COLO829 (cell line): Measurements from ENCODE around the gene CBFA2T3.
"Not testable (repeated sequence)": the region's sequence is repeated elsewhere in the genome, so short reads cannot be mapped to it uniquely, and the experiment has no call there.

Experiments used
- DNase-seq: peaks from one replicate; pipeline ENCODE4 v3.0.0; 2012; ENCODE audit warnings: low spot score

CBFA2T3 gene

DNA sequence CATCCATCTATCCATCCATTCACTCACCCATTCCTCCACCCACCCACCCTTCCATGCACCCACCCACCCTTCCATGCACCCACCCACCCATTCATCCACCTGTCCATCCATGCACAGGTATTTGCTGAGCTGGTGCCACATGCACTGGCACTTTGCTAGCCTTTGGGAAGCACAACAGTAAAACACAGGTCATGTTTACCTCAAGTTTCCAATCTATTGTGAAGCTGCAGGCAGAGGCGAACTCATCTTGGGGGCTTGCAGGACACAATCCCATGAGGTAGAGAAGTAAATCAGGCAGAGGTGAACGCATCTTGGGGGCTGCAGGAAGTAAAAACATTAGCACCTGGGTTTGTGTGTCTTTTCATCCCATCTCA lies 35.6 kb upstream of the CBFA2T3 start:
- DNase-seq, result no peak

DNA sequence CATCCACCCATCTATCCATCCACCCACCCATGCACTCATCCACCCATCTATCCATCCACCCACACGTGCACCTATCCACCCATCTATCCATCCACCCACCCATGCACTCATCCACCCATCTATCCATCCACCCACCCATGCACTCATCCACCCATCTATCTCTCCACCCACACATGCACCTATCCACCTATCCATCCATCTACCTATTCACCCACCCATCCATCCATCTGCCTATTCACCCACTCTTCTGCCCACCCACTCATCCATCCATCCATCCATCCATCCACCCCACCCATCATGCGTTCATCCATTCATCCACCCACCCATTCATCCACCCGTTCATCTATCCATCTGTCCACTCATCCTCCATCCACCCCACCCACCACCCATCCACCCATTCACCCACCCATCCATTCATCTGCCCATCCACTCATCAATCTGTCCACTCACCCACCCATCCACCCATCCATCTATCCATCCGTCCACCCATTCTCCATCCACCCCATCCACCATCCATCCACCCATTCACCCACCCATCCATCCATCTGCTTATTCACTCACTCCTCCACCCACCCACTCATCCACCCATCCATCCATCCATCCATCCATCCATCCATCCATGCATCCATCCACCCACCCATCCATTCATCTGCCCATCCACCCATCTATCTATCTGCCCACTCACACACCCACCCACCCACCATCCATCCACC lies 35.1 kb upstream of the CBFA2T3 start:
- no peak for DNase-seq

DNA sequence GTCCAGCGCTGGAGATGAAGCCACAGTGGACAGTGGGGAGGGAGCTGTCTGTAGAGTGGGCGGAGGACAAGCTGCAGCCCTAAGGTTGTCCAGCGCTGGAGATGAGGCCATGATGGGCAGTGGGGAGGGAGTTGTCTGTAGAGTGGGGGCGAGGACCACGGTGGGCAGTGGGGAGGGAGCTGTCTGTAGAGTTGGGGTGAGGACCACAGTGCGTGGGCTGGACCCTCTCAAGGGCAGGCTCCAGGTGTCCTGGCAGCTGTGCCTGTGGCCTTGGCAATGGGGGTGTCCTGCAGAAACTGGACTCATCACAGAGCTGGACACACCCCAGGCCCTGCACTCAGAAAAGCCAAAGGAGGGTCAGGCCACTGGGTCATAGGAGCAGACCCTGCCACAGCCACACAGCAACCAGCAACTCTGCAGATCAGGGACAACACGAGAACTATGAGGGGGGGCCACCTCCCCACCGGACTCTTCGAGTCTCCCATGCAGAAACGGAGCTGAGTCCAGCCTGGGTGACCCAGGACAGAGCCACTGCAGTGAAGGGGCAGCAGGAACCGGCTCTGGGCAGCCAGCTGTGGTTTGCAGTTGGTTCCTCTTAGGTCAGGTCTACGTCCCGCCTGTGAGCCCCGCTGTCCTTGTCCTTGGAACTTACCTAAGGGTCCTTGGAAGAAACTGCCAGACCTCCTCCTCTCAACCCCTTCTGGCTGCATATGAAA lies 33.4 kb upstream of the CBFA2T3 start:
- DNase-seq, result no peak

DNA sequence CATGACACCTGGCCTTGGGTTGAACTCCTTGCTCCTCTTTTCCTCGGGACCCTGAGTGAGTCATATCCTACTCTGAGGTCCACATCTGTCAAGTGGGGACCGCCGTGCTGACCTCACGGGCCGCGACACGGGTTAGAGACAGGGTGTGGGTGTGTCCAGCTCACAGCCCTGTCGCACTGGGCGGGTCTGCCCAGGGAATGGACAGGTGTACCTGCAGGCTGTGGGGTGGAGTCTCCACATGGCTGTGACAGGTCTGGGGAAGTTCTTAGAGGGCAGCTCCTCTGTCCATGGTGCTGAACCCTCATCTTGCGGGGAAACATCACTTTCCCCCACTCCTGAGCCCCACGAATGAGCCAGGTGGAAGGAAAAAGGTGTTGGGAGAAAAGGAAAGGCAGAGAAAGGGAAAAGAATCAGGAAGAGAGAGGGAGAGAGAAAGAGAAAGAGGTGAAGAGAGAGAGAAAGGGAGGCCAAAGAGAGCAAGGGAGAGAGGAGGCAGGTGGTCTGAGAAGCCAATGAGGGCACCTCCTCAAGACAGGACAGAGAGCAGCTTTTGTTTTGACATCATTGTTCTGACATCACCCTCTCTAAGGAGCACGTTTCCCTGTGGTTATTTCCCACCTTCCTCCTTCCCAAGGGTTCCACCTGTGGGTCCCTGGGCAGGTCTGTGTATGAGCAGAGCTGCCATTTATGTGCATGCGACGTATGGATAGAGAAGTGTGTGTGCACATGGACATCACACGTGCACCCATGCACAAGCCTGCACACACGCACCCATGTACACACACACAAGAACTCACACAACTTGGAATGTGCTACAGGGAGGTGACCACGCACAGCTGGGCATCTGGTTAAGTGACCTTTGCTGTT lies 32.6 kb upstream of the CBFA2T3 start:
- no peak for DNase-seq

DNA sequence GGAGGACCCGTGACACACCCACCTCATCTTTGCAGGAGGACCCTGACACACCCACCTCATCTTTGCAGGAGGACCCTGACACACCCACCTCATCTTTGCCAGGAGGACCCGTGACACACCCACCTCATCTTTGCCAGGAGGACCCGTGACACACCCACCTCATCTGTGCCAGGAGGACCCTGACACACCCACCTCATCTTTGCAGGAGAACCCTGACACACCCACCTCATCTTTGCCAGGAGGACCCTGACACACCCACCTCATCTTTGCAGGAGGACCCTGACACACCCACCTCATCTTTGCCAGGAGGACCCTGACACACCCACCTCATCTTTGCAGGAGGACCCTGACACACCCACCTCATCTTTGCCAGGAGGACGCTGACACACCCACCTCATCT lies 31.8 kb upstream of the CBFA2T3 start:
- not testable (repeated sequence) for DNase-seq

DNA sequence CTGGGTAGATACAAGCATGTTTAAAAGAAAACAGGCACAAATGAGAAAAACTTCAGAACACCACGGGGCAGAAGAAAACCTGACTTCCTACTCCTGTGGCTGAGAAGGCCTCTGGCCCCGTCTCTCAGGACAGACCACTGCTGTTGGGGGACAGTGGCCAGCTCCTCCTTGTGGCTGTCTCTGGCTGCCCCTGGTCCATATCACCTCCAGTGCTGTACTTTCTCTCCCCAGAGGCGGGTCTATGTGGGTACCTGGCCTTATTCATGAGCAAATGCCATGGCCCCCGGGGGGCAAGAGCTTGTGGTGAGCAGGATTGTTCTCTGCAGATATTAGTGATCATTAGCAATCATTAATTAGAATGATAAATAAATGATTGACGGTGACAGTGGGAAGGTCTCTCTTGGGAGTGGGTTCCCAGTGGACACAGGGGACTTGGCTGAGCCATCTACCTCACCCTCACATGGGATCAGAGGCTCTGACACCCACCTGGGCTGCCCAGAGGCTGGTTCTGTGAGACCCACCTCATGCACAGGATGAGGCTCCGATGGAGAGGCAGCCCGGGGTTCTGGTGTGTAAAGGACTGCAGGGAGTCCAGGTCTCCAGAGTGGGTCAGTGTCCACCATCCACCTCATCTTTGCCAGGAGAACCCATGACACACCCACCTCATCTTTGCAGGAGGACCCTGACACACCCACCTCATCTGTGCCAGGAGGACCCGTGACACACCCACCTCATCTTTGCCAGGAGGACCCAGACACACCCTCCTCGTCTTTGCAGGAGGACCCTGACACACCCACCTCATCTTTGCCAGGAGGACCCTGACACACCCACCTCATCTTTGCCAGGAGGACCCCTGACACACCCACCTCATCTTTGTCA lies 30.6 kb upstream of the CBFA2T3 start:
- no peak for DNase-seq

DNA sequence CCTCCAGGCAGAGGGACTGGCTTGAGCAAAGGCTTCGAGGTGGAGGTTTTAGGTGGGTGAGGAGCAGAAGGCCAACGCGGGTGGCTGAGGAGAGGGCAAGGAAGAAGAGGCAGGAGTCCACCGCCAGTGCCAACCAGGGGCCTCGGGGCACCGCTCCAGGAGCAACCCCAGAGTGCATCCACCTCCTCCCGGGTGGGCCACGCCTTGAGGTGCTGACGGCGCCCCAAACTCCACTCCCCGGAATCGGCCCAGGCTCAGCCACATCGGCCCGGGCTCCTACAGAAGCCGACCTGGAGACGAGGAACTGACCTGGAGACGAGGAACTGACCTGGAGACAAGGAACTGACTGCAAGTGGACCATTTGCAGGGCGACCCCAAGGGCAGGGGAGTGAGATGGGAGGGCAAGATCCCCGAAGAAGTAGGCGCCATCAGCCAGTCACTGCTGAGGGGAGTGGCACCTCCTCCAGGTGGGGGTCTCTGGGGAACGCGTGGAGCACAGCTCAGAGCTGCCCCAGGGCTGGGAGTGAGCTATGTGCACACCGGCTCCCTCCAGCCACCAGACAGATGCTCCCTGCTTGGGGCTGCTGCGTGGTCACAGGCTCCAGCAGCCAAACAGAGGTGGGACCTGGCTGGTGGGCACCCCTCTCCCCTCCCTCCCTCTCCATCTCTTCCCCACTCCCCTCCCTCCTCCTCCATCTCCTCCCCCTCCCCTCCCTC lies 29.2 kb upstream of the CBFA2T3 start:
- DNase-seq, result no peak

DNA sequence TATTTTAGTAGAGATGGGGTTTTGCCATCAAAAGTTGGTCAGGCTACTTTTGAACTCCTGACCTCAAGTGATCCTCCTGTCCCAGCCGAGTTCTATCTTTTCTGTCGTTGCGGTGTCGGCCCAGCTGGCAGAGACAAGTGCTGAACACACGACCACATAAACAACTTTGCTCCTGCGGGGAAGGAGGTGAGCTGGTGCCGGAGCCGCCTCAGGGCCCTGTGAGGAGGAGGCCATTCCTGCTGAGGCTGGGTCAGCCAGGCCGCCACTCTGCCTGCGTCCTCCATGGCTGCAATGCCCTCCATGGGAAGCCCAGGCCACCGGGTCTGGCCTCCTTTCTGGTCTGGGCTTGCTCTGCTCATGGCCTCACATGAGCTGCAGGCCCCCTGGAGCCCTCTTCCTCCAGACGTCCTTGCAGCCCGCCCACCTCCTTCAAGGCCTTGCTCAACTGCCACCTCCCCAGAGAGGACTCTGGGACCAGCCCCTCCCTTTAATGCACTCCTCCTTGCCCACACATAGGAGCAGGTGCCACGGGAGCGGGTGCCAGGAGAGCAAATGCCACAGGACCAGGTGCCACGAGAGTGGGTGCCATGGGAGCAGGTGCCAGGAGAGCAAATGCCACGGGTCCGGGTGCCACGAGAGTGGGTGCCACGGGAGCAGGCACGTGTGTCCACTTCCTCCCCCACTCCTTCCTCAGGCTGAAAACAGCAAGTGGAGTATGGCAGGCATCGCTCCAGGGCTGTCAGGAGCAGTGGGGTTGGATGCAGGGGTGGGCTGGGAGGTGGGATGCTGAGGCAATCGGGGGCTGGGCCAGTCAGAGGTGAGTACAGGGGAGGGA lies 28.4 kb upstream of the CBFA2T3 start:
- no peak for DNase-seq

DNA sequence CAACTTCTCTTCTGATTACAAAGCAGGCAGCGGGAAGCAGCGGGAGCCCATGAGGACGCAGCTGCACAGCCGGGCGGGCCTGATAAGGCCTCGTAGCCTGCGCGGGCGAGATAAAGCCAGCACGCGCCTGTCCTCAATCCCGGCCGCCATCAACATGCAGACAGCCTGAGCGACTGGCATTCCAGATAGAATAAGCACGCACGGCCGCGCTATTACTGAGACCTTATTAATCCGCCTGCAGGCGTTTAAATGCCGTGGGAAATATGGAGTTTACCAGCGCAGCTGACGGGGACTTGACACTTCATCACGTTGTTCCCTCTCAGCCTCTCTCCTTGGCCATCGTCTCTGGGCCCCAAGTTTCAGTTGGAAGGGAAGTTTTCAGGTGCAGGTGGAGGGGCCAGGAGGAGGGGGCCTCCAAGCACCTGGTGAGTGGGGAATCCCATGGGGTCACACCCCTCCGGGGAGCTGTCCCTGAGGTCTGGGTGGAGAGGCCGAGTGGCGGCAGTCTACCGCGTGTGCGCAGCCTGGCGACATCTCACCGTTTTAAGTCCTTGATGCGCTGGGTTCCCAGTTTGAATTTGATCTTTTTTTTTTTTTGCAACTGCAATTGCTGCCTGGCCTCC lies 27.3 kb upstream of the CBFA2T3 start:
- no peak for DNase-seq

DNA sequence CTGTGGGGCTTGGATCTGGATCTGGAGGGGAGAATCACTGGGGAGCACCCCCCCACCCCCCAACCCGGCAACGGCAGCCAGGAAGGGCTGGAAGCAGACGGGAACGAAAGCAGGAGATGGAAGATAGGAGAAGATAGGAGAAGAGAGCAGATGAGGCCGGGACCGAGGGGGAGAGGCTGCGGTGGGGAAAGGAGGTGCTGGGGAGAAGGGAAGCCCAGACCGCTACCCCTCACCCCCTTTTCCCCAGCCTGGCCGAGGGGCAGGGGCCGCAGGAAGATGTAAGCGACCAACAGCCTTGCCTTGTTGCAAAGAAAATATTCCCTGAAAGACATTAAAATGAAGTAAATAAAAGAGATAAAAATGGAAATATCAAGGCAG lies 26.8 kb upstream of the CBFA2T3 start:
- DNase-seq, result no peak

DNA sequence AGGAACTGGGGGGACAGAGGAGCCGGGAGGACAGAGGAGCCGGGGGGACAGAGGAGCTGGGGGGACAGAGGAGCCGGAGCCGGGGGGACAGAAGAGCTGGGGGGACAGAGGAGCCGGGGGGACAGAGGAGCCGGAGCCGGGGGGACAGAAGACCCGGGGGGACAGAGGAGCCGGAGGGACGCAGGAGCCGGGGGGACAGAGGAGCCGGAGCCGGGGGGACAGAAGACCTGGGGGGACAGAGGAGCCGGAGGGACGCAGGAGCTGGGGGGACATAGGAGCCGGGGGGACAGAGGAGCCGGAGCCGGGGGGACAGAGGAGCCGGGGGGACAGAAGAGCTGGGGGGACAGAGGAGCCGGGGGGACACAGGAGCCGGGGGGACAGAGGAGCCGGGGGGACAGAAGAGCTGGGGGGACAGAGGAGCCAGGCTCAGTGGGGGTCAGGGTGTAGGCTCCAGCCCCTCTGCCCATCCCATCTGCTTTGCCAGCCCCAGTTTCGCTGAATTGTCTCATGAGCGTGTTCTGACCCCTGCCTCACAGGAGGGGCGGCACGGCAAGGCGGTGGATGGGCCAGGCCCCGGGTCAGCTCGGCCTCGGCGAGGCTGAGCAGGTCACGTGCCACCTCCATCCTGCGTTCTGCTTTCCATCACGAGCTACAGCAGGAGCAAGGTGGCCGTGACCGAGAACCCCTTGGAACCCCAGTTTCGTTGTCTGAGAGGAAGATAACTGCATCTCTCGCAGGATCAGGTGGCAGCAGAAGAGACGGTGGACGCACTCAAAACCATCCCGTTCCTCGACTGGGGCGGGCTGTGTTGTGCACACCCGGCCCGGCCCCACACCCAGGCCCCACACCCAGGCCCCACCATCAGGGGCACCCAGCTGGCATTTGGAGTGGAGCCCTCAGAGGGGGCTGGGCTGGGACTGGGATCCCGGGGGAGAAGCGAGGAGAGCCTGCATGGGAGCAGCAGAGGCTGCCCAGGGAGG lies 26.1 kb upstream of the CBFA2T3 start:
- no peak for DNase-seq

DNA sequence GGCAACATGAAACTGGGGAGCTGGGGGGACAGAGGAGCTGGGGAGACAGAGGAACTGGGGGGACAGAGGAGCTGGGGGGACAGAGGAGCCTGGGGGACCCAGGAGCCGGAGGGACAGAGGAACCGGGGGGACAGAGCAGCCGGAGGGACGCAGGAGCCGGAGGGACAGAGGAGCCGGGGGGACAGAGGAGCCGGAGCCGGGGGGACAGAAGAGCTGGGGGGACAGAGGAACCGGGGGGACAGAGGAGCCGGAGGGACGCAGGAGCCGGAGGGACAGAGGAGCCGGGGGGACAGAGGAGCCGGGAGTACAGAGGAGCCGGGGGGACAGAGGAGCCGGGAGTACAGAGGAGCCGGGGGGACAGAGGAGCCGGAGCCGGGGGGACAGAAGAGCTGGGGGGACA lies 25.1 kb upstream of the CBFA2T3 start:
- not testable (repeated sequence) for DNase-seq

DNA sequence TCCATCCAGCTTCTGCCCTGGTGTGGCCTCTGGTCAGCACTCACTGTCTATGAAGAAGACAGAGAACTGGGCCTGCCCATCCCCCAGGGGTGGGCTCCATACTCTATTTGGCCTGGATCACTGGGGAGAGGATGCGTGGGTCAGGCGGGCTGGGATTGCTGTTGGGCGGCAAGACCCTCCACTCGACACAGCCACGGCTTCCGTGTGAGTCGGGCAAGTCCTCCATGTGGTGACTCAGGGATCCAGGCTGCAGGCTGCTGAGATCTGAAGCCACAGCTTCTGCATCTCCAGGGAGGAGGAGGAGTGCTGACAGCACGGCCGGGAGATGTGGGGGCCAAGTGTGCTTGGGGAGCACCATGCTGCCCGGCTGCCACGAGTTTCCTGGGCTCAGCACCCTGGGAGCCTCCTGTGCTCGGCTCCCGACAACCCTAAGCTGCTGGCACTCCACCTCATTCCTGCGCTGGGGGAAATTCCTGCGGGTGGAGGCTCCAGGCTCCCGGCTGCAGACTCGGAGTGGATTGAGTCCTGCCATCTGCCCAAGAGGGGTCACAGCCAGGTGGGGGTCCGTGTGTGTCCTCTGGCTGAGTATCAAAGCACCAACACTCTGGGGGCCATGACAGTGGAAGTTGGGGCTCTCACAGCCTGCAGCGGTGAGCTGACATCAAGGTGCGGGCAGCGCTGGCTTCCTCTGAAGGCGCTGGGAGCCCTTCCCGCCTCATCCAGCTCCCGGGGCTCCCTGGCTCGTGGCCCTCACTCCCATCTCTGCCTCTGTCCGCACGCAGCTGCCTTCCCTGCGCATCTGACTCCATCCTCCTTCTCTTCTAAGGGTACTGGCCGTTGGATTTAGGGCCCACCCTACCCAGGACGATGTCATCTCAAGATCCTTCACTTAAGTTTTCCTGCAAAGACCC lies 24.4 kb upstream of the CBFA2T3 start:
- no peak for DNase-seq

DNA sequence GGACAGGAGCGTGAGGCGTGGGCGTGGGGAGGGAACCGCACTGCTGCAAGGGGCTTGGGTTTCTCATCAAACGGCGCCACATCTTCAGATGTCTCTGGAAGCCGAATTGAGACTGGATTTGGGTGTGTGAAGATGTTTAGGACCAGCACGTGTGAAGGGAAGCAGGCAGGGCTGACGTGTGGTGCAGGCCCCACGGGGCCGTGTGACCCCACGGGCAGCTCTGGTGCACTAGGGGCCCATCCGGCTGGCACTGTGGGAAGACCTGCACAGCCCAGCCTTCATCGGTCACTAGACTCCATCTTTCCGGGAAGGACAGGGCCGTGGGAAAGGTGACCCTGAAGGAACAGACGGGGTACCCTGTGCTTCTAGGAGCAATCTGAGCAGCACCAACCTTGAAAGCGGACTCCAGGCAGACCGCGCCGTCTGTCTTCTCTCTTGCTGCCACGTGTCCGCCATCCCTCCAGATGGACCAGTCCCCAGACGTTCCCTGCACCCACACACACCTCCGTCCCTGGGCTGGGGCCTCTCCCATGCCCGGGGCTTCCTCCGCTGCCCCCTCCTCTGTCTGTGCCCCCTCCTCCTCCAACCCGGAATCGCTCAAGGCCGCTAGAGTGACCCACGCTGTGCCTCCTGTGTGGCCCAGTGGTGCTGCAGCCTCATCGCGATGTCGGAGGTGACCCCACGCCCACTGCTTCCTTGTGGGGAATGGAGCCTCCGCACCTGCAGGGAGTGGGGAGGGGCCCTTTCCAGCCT lies 23.4 kb upstream of the CBFA2T3 start:
- DNase-seq, result no peak

DNA sequence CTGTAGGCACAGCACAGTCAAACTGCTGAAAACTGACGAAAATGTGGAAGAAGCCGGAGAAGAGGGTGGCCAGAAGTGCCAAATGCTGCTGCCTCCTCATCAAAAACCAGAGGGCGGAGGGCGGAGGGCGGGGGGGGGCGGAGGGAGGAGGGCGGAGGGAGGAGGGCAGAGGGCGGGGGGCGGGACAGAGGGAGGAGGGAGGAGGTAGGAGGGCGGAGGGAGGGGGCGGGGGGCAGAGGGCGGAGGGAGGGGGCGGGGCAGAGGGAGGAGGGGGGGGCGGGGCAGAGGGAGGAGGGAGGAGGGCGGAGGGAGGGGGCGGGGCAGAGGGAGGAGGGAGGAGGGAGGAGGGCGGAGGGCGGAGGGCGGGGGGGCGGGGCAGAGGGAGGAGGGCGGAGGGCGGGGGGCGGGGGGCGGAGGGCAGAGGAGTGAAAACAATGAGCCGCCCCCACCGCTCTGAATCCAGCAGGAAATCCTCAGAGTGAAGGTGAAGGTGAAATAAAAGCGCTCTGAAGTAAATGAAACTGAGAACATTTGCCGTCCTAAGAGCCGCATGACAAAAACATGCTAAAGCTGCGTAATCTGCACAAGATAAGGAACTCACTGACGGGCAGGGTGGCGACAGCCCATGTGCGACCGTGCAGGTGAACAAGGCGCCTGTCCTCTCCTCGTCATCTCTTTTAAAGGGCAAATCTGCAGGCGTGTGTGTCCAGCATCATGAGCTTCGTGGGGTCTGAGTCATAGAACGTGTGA lies 22.6 kb upstream of the CBFA2T3 start:
- DNase-seq, result no peak
